ENCODE data around the gene UNC5CL.

DNA sequence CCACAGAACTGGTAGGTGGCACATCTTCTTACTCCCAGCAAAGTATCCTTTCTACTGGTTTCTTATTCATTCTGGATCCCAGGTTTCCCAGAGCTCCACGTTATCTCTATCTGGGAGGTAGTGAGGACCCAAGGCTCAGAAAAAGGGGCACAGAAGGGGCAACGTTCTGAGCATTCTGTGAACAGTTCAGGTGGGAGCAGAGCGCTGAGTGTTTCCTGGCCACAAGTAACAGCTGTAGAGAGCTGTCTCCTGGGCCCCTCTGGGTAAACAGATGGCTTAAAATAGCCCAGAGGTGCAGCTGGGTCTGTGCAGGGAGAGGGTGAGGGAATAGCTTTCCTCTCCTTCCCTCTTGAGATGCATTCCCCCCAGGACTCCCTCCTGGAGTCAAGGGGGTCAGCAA, 16.1 kb upstream of the UNC5CL start:
- no peak for TF ChIP-seq POLR2A (IDR thresholded peaks at IDR 0.05; ENCODE audit: low read depth, low read length)
- TF ChIP-seq POLR2AphosphoS5 (IDR thresholded peaks at IDR 0.05; ENCODE audit: low read depth, low read length): no peak
